Muscle layer of duodenum (tissue), 2 donors: ENCODE data around the gene GNB1L.

Experiments used
- H3K27ac ChIP-seq: one replicate; pipeline ENCODE4 v1.7.0; 2013; ENCODE audit warnings: mild to moderate bottlenecking, low read length
- H3K27me3 ChIP-seq: one replicate; pipeline ENCODE4 v1.7.0; 2013; ENCODE audit warnings: low read depth, mild to moderate bottlenecking, control low read depth, low read length
- H3K36me3 ChIP-seq, 2 donors: one replicate each; pipeline ENCODE4 v1.7.0; 2013; ENCODE audit warnings: low read length in 2 of 2, control low read depth in 1 of 2, mild to moderate bottlenecking in 1 of 2; ENCODE audit not compliant: insufficient read depth in 2 of 2, control insufficient read depth in 1 of 2
- H3K4me1 ChIP-seq, 2 donors: one replicate each; pipeline ENCODE4 v1.7.0; 2013; ENCODE audit warnings: low read length in 2 of 2, mild to moderate bottlenecking in 2 of 2, control low read depth in 1 of 2, moderate library complexity in 1 of 2; ENCODE audit not compliant: insufficient read depth in 2 of 2, control insufficient read depth in 1 of 2
- H3K4me3 ChIP-seq, 2 donors: one replicate each; pipeline ENCODE4 v1.7.0; 2013; ENCODE audit warnings: low read length in 2 of 2, low read depth in 1 of 2, mild to moderate bottlenecking in 1 of 2
- H3K9me3 ChIP-seq, 2 donors: one replicate each; pipeline ENCODE4 v1.7.0; 2013; ENCODE audit warnings: low read length in 2 of 2, control low read depth in 1 of 2, mild to moderate bottlenecking in 1 of 2; ENCODE audit not compliant: control insufficient read depth in 1 of 2
- donor health status: healthy.

The GNB1L gene

DNA sequence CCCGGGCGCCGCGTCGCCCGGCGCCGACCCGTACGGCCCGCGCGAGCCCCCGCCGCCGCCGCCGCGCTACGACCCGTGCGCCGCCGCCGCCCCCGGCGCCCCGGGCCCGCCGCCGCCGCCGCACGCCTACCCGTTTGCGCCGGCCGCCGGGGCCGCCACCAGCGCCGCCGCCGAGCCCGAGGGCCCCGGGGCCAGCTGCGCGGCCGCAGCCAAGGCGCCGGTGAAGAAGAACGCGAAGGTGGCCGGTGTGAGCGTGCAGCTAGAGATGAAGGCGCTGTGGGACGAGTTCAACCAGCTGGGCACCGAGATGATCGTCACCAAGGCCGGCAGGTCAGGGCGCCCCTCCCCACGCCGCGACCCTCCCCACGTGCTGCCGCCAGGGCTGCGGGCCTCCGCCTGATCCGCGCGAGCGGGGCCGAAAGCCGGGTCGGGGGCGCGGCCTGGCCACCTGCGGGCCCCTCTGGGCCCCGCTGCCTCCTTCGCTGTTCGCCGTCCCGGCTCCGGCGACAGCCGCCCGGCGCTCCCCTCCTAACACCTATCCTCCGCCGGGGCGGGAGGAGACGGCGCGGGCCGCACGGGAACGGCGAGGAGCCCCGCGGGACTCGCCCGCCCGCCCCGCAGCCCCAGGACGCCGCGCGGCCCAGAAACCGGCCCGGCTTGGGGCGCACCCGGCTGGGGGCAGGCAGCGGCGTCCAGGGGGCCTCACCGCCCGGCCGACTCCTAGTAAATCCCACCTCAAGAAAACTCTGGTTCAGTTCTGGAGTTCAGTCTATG is 93.5 kb downstream of the GNB1L start:
- H3K4me3 ChIP-seq = no peak overlapping the region
- no peaks in the 10 kb centered on the region for H3K9me3 ChIP-seq
- H3K36me3 ChIP-seq = no peaks in the 10 kb centered on the region
- H3K4me1 ChIP-seq = peaks cover 0 to 37% of the 10 kb centered on the region in 2 donors
- no peak overlapping the region for H3K27ac ChIP-seq
- peaks cover 49% of the 10 kb centered on the region for H3K27me3 ChIP-seq

DNA sequence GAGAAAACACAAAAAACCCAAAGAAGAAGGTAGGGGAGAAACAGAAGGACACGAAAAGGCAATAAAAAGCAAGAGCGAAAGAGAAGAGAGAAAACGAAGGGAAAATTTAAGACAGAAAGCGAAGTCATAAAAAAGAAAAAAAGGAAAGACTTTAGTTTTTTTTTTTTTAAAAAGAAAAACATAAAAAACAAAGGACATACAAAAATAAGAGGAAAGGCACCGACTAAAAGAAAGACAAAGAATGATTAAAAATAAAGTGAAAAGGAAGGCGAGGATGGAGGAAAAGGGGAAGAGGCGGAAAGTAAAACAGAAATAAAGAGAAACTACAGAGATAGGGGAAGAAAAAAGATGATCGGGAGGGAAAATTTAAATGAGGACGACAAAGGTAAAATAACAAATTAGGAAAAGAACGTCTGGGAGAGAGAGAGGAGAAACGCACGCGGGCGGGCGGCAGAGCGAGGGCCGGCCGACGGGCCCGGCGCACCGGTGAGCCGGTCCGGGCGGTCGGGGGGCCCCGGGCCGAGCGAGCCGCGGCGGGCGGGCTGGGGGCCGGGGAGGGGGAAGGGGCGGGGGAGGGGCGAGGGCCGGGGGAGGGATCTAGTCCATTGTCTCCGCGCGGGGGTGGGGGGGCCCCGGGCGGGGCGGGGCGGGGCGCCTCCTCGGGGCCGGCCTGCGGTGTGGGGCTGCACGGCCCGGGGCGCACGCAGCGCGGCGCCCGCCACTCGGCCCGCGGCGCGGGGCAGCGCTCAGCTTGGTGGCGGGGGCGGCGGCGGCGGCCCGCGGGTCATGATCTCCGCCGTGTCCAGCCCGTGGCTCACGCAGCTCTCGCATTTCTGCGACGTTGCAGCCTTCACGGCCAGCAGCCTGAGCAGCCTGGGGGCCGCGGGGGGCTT is 94.4 kb downstream of the GNB1L start, which contains the start of gene TBX1:
Gene TBX1 (plus strand): TSS at position 721 of the 893 bp plus-strand sequence. CDS start 66 bp downstream, at position 787.
- H3K27ac ChIP-seq = no peak within 1 kb of the TSS
- peaks cover 54% of the 10 kb centered on the region for H3K27me3 ChIP-seq
- no peaks in the 10 kb centered on the region for H3K9me3 ChIP-seq
- H3K4me3 ChIP-seq = peak within 1 kb of the TSS in 1 of 2 donors; percentile 32
- no peaks in the 10 kb centered on the region for H3K36me3 ChIP-seq
- H3K4me1 ChIP-seq = peaks cover 0 to 41% of the 10 kb centered on the region in 2 donors

DNA sequence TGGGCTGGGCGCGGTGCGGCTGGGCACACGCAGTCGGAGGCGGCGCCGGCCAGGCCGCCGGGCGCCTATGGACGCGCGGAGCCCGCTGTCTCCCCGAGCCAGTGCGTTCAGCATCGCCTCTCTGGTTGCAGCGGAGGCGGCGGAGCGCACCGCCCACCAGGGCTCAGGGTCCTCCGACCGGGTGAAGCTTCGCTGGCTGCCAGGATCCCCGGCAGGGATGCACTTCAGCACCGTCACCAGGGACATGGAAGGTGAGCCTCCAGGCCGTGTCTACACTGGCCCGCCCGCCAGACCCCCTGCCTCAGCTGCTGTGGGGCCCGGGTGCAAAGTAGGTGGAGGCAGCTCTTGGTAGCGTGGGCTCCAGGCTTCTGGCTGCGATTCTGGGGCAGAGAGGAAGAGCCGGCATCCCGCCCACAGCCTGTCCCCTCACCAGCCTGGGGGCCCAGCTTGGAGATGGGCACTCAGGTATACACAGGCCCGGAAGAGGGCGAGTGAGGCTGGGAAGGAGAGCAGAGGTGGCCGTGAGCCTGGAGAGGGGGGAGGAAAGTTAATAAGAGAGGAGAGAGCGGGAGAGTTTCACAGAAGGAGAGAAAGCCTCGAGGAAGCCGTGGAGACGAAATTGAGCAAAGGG is 95.1 kb downstream of the GNB1L start:
- Histone ChIP-seq H3K9me3 (no peaks in the 10 kb centered on the region), H3K4me3 (peak overlapping the region in 1 of 2 donors; percentile 32), H3K36me3 (no peaks in the 10 kb centered on the region), H3K27ac (no peak overlapping the region), H3K27me3 (peaks cover 54% of the 10 kb centered on the region), H3K4me1 (peaks cover 0 to 46% of the 10 kb centered on the region in 2 donors)

DNA sequence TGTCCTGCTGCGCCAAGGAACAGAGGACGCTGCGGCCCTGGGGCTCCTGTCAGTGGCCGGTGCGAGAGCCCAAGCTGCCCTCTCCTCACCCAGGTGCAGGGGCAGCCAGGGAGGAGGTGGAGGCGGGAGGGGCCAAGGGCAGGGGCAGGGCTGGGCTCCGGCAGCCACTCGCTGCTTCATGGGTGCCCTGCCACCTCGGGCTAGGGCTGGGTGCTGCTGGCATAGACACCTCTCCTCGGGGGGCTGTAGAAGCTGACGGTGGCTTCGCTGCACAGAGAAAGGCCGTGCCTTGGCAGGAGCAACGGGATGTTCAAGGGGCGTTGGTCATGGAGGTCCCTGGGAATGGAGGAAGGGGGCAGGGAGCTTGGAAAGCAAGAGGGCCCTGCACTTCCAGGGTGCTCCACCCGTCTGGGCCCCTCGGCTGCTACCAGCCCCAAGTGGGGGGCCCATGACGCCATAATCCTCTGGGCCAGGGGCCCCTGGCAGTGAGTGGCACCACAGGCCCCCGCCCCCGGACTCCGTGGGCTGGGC is 95.7 kb downstream of the GNB1L start:
- Histone ChIP-seq H3K4me3 (no peak overlapping the region), H3K27ac (no peak overlapping the region), H3K27me3 (peaks cover 56% of the 10 kb centered on the region), H3K9me3 (no peaks in the 10 kb centered on the region), H3K36me3 (no peaks in the 10 kb centered on the region), H3K4me1 (peaks cover 0 to 46% of the 10 kb centered on the region in 2 donors)

DNA sequence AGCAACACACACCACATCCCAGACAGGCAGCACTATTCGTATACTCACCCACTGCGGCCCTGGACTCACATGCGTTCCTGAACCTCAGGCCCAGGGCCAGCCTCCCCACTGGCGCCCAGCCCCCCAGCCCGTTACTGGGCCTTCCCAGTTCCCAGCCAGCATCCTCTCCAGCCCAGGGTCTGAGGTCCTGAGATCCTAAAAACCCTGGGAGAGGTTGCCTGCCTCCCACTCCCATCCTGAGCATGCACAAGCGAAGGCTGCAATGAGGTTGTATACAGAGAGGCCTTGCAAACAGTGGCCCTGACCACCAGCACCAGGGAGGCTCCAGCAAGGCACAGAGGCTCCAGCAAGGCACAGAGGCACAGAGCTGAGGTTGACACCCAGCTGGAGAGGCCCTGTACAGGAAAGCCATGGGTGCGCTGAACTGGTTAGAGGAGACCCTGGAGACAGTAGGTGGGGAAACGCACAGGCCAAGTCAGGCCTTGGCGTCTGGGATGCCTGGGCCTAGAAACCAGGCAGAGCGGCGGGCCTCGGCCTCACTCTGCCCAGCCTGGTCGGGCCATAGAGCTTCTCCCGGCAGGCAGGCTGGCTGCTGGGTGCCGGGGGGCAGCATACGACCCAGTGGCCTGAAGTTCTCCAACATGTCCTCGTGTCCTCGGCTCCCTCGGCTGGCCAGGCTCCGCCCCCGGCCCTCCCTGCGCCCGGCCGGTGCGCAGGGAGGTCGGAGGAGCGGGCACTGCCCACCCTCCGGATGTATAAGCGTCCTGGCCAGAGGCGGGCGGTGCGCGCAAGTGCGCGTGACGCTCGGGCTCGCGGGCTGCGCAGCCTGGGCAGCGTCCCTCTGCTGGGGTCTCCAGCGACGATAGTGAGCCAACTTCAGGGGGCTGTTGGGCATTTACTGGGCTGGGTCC is 96.4 kb downstream of the GNB1L start:
- Histone ChIP-seq H3K36me3 (no peaks in the 10 kb centered on the region), H3K9me3 (no peaks in the 10 kb centered on the region), H3K4me1 (peaks cover 0 to 46% of the 10 kb centered on the region in 2 donors), H3K4me3 (no peak overlapping the region), H3K27me3 (peaks cover 50% of the 10 kb centered on the region), H3K27ac (no peak overlapping the region)

DNA sequence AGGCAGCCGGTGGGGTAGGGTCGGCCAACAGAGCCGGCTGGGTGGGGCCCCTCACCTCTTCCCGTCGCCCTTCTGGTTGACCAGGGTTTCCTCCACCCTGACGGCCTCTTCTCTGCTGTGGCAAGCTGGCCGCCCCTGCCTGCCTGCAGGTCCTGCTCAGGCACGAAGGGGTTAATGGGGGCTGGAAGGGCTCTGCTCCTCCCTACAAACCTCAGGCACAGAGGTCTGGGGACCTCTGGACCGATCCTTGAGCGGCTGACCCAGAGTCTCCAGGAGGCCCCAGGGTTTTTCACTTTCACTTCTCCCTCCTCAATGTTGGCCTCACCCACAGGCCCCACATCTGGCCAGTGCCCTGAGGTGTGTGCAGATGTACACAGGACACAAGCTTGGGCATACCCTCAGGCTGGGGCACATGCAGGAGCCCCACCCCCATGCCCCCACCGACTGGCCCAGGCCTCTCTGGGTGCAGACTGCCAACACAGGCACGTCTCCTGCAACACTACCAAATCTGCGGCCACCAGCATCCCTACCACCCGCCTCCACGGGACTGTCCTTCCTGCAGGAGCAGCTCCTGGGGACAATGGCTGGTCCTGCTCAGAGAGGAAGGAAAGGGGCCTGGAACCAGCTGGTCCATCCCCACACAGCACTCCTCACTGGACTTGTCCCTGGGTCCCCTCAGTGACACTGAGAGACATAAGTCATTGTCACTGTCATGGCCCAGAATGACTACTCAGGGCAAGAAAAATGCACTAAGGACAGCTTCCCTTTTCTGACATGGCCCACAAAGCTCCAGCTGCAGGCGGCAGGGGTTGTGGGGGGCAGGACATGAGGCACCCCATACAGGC is 97.3 kb downstream of the GNB1L start:
- Histone ChIP-seq H3K4me1 (peaks cover 0 to 46% of the 10 kb centered on the region in 2 donors), H3K27ac (no peak overlapping the region), H3K36me3 (no peaks in the 10 kb centered on the region), H3K4me3 (peak overlapping the region; percentile 7 to 37), H3K27me3 (peaks cover 43% of the 10 kb centered on the region), H3K9me3 (no peaks in the 10 kb centered on the region)

DNA sequence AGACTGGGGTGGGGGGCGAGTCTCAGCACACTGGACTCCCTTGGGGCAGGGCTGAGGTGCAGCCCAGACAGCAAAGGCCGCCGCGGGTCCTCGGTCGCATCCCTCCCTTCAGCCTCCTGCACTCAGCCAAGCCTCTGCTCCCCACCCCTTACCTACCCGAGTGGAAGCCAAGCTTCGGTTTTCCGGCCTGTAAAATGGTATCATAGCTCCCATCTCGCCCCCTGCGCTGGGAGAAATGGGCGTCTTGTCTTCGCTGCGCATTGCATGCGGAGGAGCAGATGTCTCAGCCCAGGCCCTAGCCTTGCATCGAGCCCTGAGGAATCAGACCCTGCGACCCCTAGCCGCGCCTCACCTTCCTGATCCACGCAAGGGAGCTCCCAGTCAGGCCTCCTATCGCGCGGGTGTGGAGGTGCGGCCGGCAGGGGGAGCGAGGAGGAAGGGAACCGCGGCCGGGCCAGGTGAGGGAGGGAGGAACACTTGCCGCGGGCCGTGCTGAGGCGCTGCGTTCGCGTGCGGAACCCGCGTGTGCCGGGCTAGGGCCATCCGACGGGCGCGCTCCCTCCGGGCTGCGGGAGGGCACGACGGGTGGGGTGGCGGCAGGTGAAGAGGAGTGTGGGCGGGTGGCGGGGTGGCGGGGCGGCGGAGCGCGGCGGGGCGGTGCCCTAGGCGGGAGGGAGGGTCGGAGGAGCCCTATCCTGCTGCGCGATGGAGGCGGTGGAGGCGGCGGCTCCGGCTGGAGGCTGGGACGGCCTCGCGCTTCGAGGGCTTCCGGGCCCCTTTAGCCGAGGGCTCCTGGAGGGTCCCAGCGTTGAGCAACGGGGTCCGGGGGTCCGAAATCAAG is 98.2 kb downstream of the GNB1L start:
- Histone ChIP-seq H3K9me3 (no peaks in the 10 kb centered on the region), H3K4me1 (peaks cover 0 to 46% of the 10 kb centered on the region in 2 donors), H3K27ac (no peak overlapping the region), H3K4me3 (peak overlapping the region in 1 of 2 donors; percentile 37), H3K36me3 (no peaks in the 10 kb centered on the region), H3K27me3 (peaks cover 38% of the 10 kb centered on the region)

DNA sequence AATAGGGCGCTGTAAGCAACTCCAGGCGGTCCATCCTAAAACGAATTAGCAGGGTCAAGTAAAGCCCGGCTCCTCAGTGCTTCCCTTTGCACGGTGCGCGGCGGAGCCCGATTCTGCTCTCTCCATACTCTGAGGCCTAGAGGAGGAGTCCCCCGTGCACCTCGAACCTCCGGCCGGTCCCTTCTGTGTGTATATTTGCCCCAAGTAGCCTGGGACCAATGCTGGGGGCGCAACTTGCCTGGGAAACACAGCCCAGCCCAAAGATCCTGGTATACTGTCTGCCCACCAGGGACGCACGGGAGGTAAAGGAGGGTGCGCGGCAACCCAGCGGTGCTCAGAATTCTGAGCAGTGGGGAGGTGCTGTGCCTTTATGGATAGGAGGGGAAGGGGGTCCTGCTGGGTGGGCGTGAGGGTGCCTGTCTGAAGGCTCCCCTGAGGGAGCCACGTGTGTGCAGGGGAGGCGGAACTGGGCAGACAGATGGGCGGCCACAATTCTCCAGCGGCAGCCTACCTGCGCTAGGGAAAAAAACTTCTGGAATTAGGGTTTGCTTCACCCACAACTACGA is 98.9 kb downstream of the GNB1L start:
- Histone ChIP-seq H3K36me3 (no peaks in the 10 kb centered on the region), H3K4me1 (peaks cover 0 to 46% of the 10 kb centered on the region in 2 donors), H3K4me3 (no peak overlapping the region), H3K27ac (no peak overlapping the region), H3K27me3 (peaks cover 44% of the 10 kb centered on the region), H3K9me3 (no peaks in the 10 kb centered on the region)

DNA sequence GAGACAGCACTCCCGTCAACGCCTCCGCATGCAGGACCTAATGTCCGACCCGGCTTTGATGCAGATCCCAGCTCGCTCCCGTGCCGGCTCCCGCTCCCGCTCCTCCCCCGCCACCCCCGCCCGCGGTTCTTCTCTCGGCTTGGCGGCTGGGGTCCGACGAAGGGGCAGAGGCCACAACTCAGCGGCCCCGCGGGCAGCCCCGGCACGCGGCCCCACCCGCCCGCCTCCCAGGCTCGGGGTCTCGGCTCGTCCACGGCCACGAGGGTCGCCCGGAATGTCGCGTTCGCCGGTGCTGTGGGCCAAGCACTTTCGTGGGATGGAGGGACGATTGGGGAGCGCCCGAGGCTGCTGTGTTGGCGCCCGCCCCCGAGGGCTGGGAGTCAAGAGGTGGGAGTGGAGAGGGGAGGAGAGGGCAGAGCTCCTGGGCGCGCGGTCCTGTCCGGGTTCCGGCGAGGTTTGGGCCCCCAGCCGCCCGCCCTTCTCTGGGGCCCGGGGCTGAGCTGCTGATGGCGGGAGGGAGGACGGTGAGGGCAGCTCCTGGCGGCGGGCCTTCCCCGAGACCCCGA is 99.4 kb downstream of the GNB1L start:
- no peak overlapping the region for H3K4me3 ChIP-seq
- H3K27ac ChIP-seq = no peak overlapping the region
- H3K36me3 ChIP-seq = no peaks in the 10 kb centered on the region
- peaks cover 0 to 45% of the 10 kb centered on the region in 2 donors for H3K4me1 ChIP-seq
- no peaks in the 10 kb centered on the region for H3K9me3 ChIP-seq
- peaks cover 44% of the 10 kb centered on the region for H3K27me3 ChIP-seq
